Forelimb muscle (tissue), 1 donor: ENCODE results near the gene GPSM1. TPM values are rescaled to one million over a fixed set of nuclear protein-coding genes. Genes with fewer than 3 reads are reported as not detected.

Experiments used
- DNase-seq: peaks from one replicate; pipeline ENCODE4 v3.0.0-alpha.2; 2013; ENCODE audit warnings: low read depth
- polyA plus RNA-seq: library from polyadenylated mRNA; unstranded; fragments of 120-200 nt; gene quantifications from one replicate; pipeline ENCODE4 v1.2.1, GENCODE V29; 2013; ENCODE audit not compliant: insufficient read length

Gene GPSM1
- polyA plus RNA-seq, 1 donor, result 26.0 TPM

DNA sequence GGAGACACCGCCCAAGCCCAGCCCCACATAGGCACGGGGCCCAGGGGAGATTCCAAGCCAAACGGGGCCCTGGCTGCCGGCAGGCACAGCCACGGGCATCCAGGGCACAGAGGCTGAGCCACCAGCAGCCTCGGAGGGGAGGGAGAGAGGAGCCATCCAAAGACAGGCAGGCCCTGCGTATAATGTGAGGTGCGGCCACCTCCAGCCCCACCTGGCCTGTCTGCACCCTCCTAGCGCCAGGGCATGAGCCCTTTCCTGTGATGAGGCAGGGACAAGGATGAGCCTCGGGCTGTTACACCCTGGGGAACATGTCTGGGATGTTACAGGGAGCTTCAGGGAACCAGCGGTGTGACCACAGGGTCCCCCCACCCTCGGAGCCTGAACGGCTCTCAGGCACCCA is 22.4 kb upstream of the GPSM1 start:
- DNase-seq, result no peak

- no peak for DNase-seq
These were observed 21.5 kb upstream of the GPSM1 start for GRCh38 chr9:136305804-136306203.

DNA sequence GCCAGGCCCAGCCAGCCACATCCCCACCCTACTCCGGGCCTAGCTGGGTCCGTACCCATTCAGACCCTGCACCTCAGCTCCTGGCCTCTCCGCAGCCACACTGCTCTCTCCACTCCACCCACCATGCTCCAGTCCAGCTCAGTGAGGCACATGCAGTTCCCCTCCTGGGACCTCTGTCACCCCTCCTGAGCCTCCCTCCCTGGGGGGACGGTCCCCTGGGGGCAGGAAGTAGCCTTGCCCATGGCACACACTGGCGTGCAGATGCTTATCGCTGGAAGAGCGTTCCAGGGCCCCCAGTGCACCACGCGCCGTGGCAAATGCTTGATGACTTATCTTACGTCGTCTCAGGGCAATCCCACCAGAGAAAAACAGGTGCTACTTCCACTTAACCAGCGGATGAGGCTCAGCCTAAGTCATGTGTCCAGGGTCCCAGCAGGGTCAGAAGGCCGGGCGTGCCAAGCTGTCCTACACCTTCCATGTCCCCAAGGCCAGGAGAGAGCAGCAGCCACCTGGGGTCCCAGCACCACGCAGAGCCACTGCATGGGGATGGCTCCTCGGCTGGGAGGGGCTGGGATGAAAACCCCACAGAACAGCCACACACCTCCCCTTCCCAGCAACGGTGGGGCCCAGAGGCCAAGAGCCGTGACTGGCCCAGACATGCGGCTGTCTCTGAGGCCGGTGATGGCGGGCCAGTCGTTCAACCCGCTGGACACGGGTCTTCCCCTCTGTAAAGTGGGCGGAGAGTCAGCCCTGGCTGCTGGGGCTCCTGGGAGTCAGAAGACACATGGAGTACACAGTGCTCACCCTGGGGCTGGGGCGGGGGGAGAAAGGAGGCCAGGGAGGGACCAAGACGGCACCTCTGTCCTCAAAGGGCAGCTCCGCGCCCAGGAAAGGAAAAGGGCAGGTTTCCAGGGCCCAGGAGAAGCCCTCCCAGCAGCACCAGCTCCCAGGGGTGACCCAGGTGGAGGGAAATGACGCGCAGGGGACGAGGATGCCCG is 20.8 kb upstream of the GPSM1 start:
- no peak for DNase-seq

DNA sequence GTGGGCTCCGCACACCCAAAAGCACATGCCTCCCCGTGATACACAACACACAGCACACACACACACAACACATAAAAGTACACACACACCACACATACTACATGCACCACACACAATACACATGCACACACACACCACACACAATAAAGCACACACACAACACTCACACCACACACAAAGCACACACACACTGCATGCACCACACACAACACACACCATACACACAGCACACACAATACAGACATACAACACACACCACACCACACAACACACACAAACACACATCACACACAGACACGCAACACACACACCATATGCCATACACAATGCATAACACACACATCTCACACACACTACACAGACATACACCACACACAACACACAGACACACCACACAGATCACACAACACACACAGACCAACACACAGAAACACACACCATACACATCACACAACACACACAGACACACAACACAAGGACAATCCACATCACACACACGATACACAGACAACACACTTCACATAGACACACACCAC is 20.1 kb upstream of the GPSM1 start:
- no peak for DNase-seq

DNA sequence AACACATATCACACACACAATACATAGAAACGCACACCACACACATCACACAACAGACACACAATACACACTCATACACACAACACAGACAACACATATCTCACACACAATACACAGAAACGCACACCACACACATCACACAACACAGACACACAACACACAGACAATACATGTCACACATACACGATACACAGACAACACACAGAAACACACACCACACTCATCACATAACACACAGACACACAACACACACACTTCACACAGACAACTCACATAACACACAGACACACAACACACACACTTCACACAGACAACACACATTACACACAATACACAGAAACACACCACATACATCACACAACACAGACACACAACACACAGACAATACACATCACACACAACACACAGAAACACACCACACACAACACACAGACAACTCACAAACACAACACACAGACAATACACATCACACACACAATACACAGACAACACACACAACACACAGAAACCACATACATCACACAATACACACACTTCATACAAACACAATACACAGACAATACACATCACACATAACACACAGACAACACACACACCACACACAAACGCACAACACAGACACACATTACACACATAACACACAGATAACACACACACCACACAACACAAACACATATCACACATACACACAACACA is 19.2 kb upstream of the GPSM1 start:
- no peak for DNase-seq

DNA sequence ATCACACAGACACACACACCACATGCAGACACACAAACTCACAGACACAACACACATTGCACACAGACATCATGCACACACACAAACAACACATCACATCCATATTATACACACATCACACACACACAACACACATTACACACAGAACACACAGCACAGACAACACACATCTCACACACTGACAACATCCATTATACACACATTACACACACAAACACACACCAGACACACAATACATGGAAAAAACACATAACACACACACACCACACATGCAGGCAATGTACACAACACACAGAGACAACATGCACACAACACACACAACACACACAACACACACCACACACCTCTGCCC is 18.7 kb upstream of the GPSM1 start:
- no peak for DNase-seq

DNA sequence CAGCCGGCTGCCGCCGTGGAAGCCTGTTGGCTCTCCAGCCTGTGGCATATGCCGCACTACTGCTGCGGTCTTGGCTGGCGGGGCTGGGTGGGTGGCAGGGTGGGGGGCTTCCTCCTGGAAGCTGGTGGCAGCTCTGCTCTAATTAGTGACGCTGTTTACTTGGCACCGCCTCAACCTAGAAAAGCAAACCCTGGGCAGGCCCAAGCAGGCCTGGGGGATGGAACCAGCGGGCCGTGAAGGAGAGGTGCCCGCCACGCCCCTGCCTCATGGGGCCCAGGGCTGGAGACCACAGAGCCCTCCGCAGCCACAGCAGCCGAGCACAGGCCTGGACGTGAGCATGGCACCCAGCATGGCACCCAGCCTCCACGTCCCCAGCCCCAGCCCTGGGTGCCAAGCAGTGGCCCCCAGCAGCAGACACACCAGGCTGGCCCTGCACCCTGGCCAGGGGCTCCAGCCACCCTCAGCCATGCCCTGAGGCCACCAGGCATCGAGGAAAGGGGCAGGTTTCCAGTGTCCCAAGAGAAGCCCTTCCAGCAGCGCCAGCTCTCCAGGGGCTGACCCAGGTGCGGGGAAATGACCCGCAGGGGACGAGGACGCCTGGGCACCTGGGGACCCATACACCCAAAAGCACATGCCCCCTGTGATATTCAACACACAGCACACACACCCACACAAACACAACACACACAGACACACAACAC is 18.1 kb upstream of the GPSM1 start:
- no peak for DNase-seq

GRCh38 chr9:136309806-136310220 is 17.5 kb upstream of the GPSM1 start:
- no peak for DNase-seq

- no peak for DNase-seq
These were observed 16.9 kb upstream of the GPSM1 start for GRCh38 chr9:136310273-136311030.

GRCh38 chr9:136311051-136312008 is 16.0 kb upstream of the GPSM1 start:
- no peak for DNase-seq

- DNase-seq, result no peak
These were observed 15.3 kb upstream of the GPSM1 start for GRCh38 chr9:136312009-136312375.

DNA sequence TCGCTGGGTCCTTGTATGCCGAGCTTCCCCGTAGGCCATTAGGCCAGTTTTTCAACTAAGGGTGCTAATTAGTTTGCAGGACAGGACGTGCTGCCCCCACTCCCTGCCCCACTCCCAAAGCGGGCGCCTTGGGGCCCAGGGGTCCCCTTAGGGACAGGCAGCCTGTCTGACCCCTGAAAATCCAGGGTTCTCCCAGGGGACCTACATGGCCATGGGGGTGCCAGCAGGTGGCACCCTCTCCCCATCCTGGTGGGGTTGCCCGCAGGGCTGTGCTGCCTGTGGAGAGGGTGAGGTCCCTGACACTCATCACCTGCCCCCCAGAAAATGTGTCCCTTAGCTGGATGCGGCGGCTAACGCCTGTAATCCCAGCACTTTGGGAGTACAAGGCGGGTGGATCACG is 14.9 kb upstream of the GPSM1 start:
- no peak for DNase-seq

- DNase-seq, result no peak
These were observed 14.0 kb upstream of the GPSM1 start for GRCh38 chr9:136313111-136314055.

DNA sequence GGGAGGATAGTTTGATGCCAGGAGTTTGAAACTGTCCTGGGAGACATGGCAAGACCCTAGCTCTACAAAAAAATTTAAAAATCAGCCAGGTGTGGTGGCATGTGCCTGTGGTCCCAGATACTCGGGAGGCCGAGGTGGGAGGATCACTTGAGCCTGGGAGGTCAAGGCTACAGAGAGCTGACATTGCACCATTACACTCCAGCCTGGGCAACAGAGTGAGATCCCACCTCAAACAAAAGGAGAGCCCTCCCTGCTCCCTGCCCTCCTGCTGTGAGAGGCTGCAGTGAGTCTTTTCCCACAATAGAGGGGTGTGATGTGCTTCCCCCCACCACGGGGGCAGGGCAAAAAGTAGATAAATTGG is 13.3 kb upstream of the GPSM1 start:
- no peak for DNase-seq

- DNase-seq, result no peak
These were observed 12.4 kb upstream of the GPSM1 start for GRCh38 chr9:136314944-136315343.

DNA sequence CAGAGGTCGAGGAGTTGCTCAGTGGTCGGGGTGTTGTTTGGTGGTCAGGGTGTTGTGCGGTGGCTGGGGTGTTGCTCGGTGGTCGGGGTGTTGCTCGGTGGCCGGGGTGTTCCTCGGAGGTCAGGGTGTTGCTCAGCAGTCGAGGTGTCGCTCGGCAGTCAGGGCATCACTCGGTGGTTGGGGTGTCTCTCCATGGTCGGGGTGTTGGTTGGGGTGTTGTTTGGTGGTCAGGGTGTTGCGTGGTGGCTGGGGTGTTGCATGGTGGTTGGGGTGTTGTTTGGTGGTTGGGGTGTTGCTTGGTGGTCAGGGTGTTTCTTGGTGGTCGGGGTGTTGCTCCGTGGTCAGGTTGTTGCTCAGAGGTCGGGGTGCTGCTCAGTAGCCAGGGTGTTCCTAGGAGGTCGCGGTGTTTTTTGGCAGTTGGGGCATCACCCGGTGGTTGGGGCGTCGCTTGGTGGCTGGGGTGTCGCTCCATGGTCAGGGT is 11.0 kb upstream of the GPSM1 start:
- DNase-seq, result no peak

GRCh38 chr9:136316896-136317676 is 10.3 kb upstream of the GPSM1 start:
- DNase-seq, result no peak

DNA sequence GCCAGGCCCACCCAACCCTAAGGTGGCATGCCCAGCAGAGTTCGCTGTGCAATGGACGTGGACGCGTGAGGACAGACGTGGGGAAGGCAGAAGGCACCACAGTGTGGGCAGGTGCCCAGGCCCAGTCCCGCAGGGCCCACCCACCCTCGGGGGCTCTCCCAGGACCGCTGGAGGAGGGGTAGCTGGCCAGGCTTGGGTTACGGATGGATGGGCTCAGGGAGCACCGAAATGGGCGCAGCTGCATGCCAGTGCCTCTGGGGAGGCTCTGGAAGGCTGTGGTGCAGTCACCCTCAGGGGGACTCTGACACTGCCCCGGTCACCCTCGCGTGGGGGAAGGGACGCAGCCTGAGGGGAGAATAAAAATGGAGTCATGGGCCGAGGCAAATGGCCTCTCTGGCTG is 9.6 kb upstream of the GPSM1 start:
- DNase-seq, result no peak
